Tibial artery (tissue), 4 donors: ENCODE measurements around the gene SLC26A3.

Experiments used
- DNase-seq, 2 donors: peaks; one replicate each; pipeline ENCODE4 v3.0.0-alpha.2; 2019
- H3K27ac ChIP-seq, 2 donors: fragments of 200-600 bp; sonication (generic) in 1 of 2; 1 replicate in 1 of 2; 2 replicates in 1 of 2; pipeline ENCODE4 v1.5.1; 2018 to 2019; ENCODE audit warnings: mild to moderate bottlenecking in 1 of 2
- H3K27me3 ChIP-seq, 2 donors: fragments of 200-600 bp; sonication (generic) in 1 of 2; one replicate each; pipeline versions ENCODE4 v1.5.1 to v1.6.0; 2016 to 2019
- H3K36me3 ChIP-seq, 3 donors: fragments of 200-600 bp; sonication (generic) in 2 of 3; one replicate each; pipeline ENCODE4 v1.5.1; 2016 to 2019; ENCODE audit warnings: mild to moderate bottlenecking in 2 of 3
- H3K4me1 ChIP-seq, 4 donors: fragments of 200-600 bp; sonication (generic) in 2 of 4; 1 replicate in 3 of 4; 2 replicates in 1 of 4; pipeline ENCODE4 v1.5.1; 2016 to 2019
- H3K4me3 ChIP-seq, 2 donors: fragments of 200-600 bp; sonication (generic) in 1 of 2; 1 replicate in 1 of 2; 2 replicates in 1 of 2; pipeline ENCODE4 v1.5.1; 2018 to 2019; ENCODE audit warnings: mild to moderate bottlenecking in 2 of 2
- H3K9me3 ChIP-seq, 3 donors: fragments of 200-600 bp; sonication (generic) in 1 of 3; one replicate each; pipeline ENCODE4 v1.5.1; 2016 to 2019
- CTCF ChIP-seq, 2 experiments: fragments of 200-600 bp in 1 of 2; fragments of 450-650 bp in 1 of 2; IDR thresholded peaks; one replicate each; pipeline ENCODE4 v1.5.1; 2017 to 2019; ENCODE audit warnings: antibody characterized with exemption in 2 of 2, mild to moderate bottlenecking in 1 of 2, moderate library complexity in 1 of 2
- intact Hi-C: fragments of 100-400 bp; cut with DNase I; formaldehyde crosslinking; loops from one replicate; pipeline ENCODE4 v1.15.0; 2023; ENCODE audit warnings: low total_unique reads

Gene SLC26A3

GRCh38 chr7:107799647-107800264, 3.3 kb downstream of the SLC26A3 start:
- DNase-seq: no peak
- Histone ChIP-seq H3K4me3 (no peak overlapping the region), H3K4me1 (peaks cover 0 to 10% (median 4%) of the 10 kb centered on the region in 4 donors), H3K36me3 (no peaks in the 10 kb centered on the region), H3K27ac (no peak overlapping the region), H3K9me3 (no peaks in the 10 kb centered on the region), H3K27me3 (no peaks in the 10 kb centered on the region)
- TF ChIP-seq CTCF (IDR thresholded peaks at IDR 0.05): no peak
- intact Hi-C loops: no loop called here

- intact Hi-C loops: no loop called here
- no peak for TF ChIP-seq CTCF (IDR thresholded peaks at IDR 0.05)
- no peaks in the 10 kb centered on the region for H3K27me3 ChIP-seq
- no peaks in the 10 kb centered on the region for H3K4me1 ChIP-seq
- H3K9me3 ChIP-seq: no peaks in the 10 kb centered on the region
- H3K27ac ChIP-seq: no peak overlapping the region
- H3K4me3 ChIP-seq: no peak overlapping the region
- no peak for DNase-seq
- no peaks in the 10 kb centered on the region for H3K36me3 ChIP-seq
Observed at GRCh38 chr7:107792364-107792763, 10.7 kb downstream of the SLC26A3 start.

GRCh38 chr7:107789647-107790046, 13.4 kb downstream of the SLC26A3 start:
- H3K9me3 ChIP-seq: no peaks in the 10 kb centered on the region
- no peak for DNase-seq
- no peak overlapping the region for H3K27ac ChIP-seq
- no peak for TF ChIP-seq CTCF (IDR thresholded peaks at IDR 0.05)
- no peak overlapping the region for H3K4me3 ChIP-seq
- no peaks in the 10 kb centered on the region for H3K4me1 ChIP-seq
- H3K36me3 ChIP-seq: no peaks in the 10 kb centered on the region
- intact Hi-C loops: no loop called here
- no peaks in the 10 kb centered on the region for H3K27me3 ChIP-seq

- Histone ChIP-seq H3K27me3 (no peaks in the 10 kb centered on the region), H3K4me1 (no peaks in the 10 kb centered on the region), H3K27ac (no peak overlapping the region), H3K9me3 (no peaks in the 10 kb centered on the region), H3K4me3 (no peak overlapping the region), H3K36me3 (no peaks in the 10 kb centered on the region)
- intact Hi-C loops: no loop called here
- DNase-seq: no peak
- no peak for TF ChIP-seq CTCF (IDR thresholded peaks at IDR 0.05)
Observed at GRCh38 chr7:107788662-107789061, 14.4 kb downstream of the SLC26A3 start.

GRCh38 chr7:107788216-107788615, 14.8 kb downstream of the SLC26A3 start:
- intact Hi-C loops: no loop called here
- Histone ChIP-seq H3K27ac (no peak overlapping the region), H3K4me3 (no peak overlapping the region)

More at GRCh38 chr7:107788216-107788615, 14.8 kb downstream of the SLC26A3 start:
- no peak for TF ChIP-seq CTCF (IDR thresholded peaks at IDR 0.05)
- H3K27me3 ChIP-seq: no peaks in the 10 kb centered on the region
- no peaks in the 10 kb centered on the region for H3K9me3 ChIP-seq
- no peak for DNase-seq
- no peaks in the 10 kb centered on the region for H3K4me1 ChIP-seq
- no peaks in the 10 kb centered on the region for H3K36me3 ChIP-seq
